Spleen (tissue), 7 donors: ENCODE data around the gene C16orf92.

Experiments
- CTCF ChIP-seq, 11 experiments: fragments of 200-600 bp in 7 of 11; fragments of 450-650 bp in 4 of 11; sonication (generic) in 4 of 11; IDR thresholded peaks in 8 of 11; conservative IDR thresholded peaks in 3 of 11; 1 replicate in 7 of 11; 2 replicates in 4 of 11; pipeline versions ENCODE4 v1.4.0 to v1.8.0; 2016 to 2021; ENCODE audit warnings: antibody characterized with exemption in 11 of 11, inconsistent platforms in 4 of 11, mild to moderate bottlenecking in 1 of 11
- POLR2A ChIP-seq, 3 donors: fragments of 450-650 bp; IDR thresholded peaks; one replicate each; pipeline ENCODE4 v1.5.1; 2017; ENCODE audit warnings: antibody characterized with exemption in 3 of 3, mild to moderate bottlenecking in 1 of 3
- POLR2AphosphoS5 ChIP-seq, 3 donors: sonication (generic); formaldehyde crosslinking; IDR thresholded peaks; one replicate each; pipeline ENCODE4 v1.5.1; 2017; ENCODE audit warnings: antibody characterized with exemption in 3 of 3
- donor health status: DM: no; HTN: no; CAD: no; lungs with moderate emphysema.
- donor health status: DM: no; HTN: no; CAD: no.
- donor health status: DM: no; HTN: no; CAD: no.

GRCh38 chr16:29990883-29991570 is 32.0 kb upstream of the C16orf92 start:
- TF ChIP-seq CTCF (IDR thresholded peaks at IDR 0.05 in 8 of 11, conservative IDR thresholded peaks at IDR 0.05 in 3 of 11): no peak
- no peak for TF ChIP-seq POLR2A (IDR thresholded peaks at IDR 0.05)
- peak in 2 of 3 donors; percentile 24 to 55 for TF ChIP-seq POLR2AphosphoS5 (IDR thresholded peaks at IDR 0.05)
